H1 (cell line): ENCODE data around the gene CRPPA. TPM values are rescaled to one million over a fixed set of nuclear protein-coding genes. Genes with fewer than 3 reads are reported as not detected.

ENCODE experiments used
- CTCF ChIA-PET: fragments of 300-600 bp; sonication (Branson Sonifier 250); formaldehyde crosslinking; loops from one replicate; lab custom pipeline; 2021; ENCODE audit not compliant: partially characterized antibody; lab: Charles Lee
- POLR2A ChIA-PET: fragments of 300-600 bp; sonication (Branson Sonifier 250); formaldehyde crosslinking; loops from one replicate; lab custom pipeline; 2021; ENCODE audit warnings: inconsistent platforms; ENCODE audit not compliant: partially characterized antibody; lab: Charles Lee
- DNase-seq, 2 experiments: peaks; one replicate each; pipeline versions ENCODE4 v3.0.0 to v3.0.0-alpha.2; 2010 to 2022; ENCODE audit warnings: low spot score in 2 of 2, low read depth in 1 of 2, mixed read lengths in 1 of 2
- FAIRE-seq: peaks from 2 replicates; lab custom pipeline; 2011; peaks lifted over from hg19 to GRCh38; lab: Jason Lieb, UNC
- H2AFZ ChIP-seq: 2 replicates; pipeline ENCODE4 v1.8.1; 2012; ENCODE audit warnings: low read length, inconsistent platforms
- H2AK5ac ChIP-seq: 2 replicates; pipeline ENCODE4 v1.6.1; 2013; ENCODE audit warnings: low read depth, low read length
- H2BK120ac ChIP-seq: replicated peaks from 2 replicates; pipeline ENCODE3; 2013; ENCODE audit warnings: low read depth, low read length, inconsistent platforms
- H2BK12ac ChIP-seq: 2 replicates; pipeline ENCODE4 v1.6.1; 2013; ENCODE audit warnings: low read depth, low read length
- H2BK15ac ChIP-seq: 2 replicates; pipeline ENCODE4 v1.6.1; 2013; ENCODE audit warnings: low read length
- H2BK20ac ChIP-seq: 2 replicates; pipeline ENCODE4 v1.6.1; 2013; ENCODE audit warnings: low read length
- H2BK5ac ChIP-seq: 2 replicates; pipeline ENCODE4 v1.6.1; 2013; ENCODE audit warnings: low read depth, low read length
- H3K14ac ChIP-seq: 2 replicates; pipeline ENCODE4 v1.6.1; 2013; ENCODE audit warnings: inconsistent platforms; ENCODE audit not compliant: insufficient read length
- H3K18ac ChIP-seq: 2 replicates; pipeline ENCODE4 v1.6.1; 2013; ENCODE audit warnings: low read length; ENCODE audit errors: extremely low read depth
- H3K23ac ChIP-seq: 2 replicates; pipeline ENCODE4 v1.6.1; 2013; ENCODE audit warnings: inconsistent platforms; ENCODE audit not compliant: insufficient read length
- H3K23me2 ChIP-seq: 2 replicates; pipeline ENCODE4 v1.6.1; 2013; ENCODE audit warnings: low read depth, low read length
- H3K27ac ChIP-seq: 2 replicates; pipeline ENCODE4 v1.6.1; 2011; ENCODE audit warnings: low read depth, low read length, inconsistent platforms
- H3K27me3 ChIP-seq, 4 experiments: replicated peaks in 1 of 4; 1 replicate in 1 of 4; 2 replicates in 3 of 4; pipeline versions ENCODE4 v1.6.1 to v1.8.1; 2011 to 2013; ENCODE audit warnings: low read length in 3 of 4, mild to moderate bottlenecking in 3 of 4, inconsistent platforms in 2 of 4, mixed read lengths in 2 of 4, moderate library complexity in 1 of 4; ENCODE audit not compliant: control insufficient read depth in 3 of 4, insufficient read depth in 3 of 4; ENCODE audit errors: extremely low read depth in 1 of 4
- H3K36me3 ChIP-seq, 4 experiments: 2 replicates each; pipeline versions ENCODE4 v1.6.1 to v1.8.1; 2011 to 2013; ENCODE audit warnings: mild to moderate bottlenecking in 4 of 4, low read length in 3 of 4, moderate library complexity in 2 of 4, control low read depth in 1 of 4, inconsistent platforms in 1 of 4; ENCODE audit not compliant: insufficient read depth in 4 of 4, control insufficient read depth in 2 of 4
- H3K4ac ChIP-seq: replicated peaks from 2 replicates; pipeline ENCODE3; 2013; ENCODE audit warnings: low read length, low read depth, mixed read lengths, inconsistent platforms; ENCODE audit not compliant: insufficient read length
- H3K4me1 ChIP-seq, 4 experiments: replicated peaks in 1 of 4; 1 replicate in 1 of 4; 2 replicates in 3 of 4; pipeline versions ENCODE4 v1.6.1 to v1.8.1; 2011 to 2013; ENCODE audit warnings: low read length in 3 of 4, inconsistent platforms in 2 of 4, mixed read lengths in 1 of 4; ENCODE audit not compliant: insufficient read depth in 4 of 4, control insufficient read depth in 3 of 4
- H3K4me2 ChIP-seq, 2 experiments: 2 replicates each; pipeline versions ENCODE4 v1.6.1 to v1.8.1; 2011 to 2013; ENCODE audit warnings: low read depth in 2 of 2, low read length in 2 of 2, control low read depth in 1 of 2, inconsistent platforms in 1 of 2, mild to moderate bottlenecking in 1 of 2; ENCODE audit not compliant: insufficient read depth in 1 of 2
- H3K4me3 ChIP-seq, 4 experiments: fragments of 200-600, 300-600 bp in 1 of 4; sonication (generic), shearing (Covaris generic), sonication (Bioruptor Twin) in 1 of 4; 2 replicates each; pipeline versions ENCODE4 v1.5.1 to v1.8.1; 2011 to 2016; ENCODE audit warnings: low read length in 4 of 4, low read depth in 3 of 4, control low read depth in 2 of 4, inconsistent platforms in 2 of 4, mild to moderate bottlenecking in 2 of 4, mixed read lengths in 1 of 4, moderate library complexity in 1 of 4; ENCODE audit not compliant: insufficient read depth in 2 of 4; ENCODE audit errors: extremely low read depth in 1 of 4
- H3K56ac ChIP-seq: replicated peaks from 2 replicates; pipeline ENCODE3; 2013; ENCODE audit warnings: low read depth, mild to moderate bottlenecking, mixed read lengths, low read length, inconsistent platforms; ENCODE audit not compliant: insufficient read length
- H3K79me1 ChIP-seq: 2 replicates; pipeline ENCODE4 v1.6.1; 2013; ENCODE audit warnings: low read depth, low read length, control low read depth
- H3K79me2 ChIP-seq, 2 experiments: 2 replicates each; pipeline versions ENCODE4 v1.6.1 to v1.8.1; 2012 to 2013; ENCODE audit warnings: low read length in 2 of 2, mild to moderate bottlenecking in 2 of 2, inconsistent platforms in 1 of 2; ENCODE audit not compliant: insufficient read depth in 2 of 2, control insufficient read depth in 1 of 2
- H3K9ac ChIP-seq, 4 experiments: replicated peaks in 1 of 4; 1 replicate in 1 of 4; 2 replicates in 3 of 4; pipeline versions ENCODE4 v1.6.1 to v1.8.1; 2011 to 2013; ENCODE audit warnings: low read depth in 3 of 4, low read length in 3 of 4, control low read depth in 2 of 4, mild to moderate bottlenecking in 2 of 4, moderate library complexity in 2 of 4, inconsistent platforms in 1 of 4; ENCODE audit errors: extremely low read depth in 1 of 4
- H3K9me3 ChIP-seq, 2 experiments: 2 replicates each; pipeline versions ENCODE4 v1.6.1 to v1.8.1; 2012 to 2013; ENCODE audit warnings: mild to moderate bottlenecking in 2 of 2, moderate library complexity in 2 of 2, control low read depth in 1 of 2, inconsistent platforms in 1 of 2, low read depth in 1 of 2, low read length in 1 of 2, mixed read lengths in 1 of 2; ENCODE audit not compliant: insufficient read depth in 2 of 2
- H4K20me1 ChIP-seq, 2 experiments: replicated peaks in 1 of 2; 2 replicates each; pipeline versions ENCODE3 to v1.8.1; 2011 to 2013; ENCODE audit warnings: inconsistent platforms in 2 of 2, low read length in 2 of 2, mild to moderate bottlenecking in 1 of 2; ENCODE audit not compliant: insufficient read depth in 2 of 2, control insufficient read depth in 1 of 2
- H4K5ac ChIP-seq: 2 replicates; pipeline ENCODE4 v1.6.1; 2013; ENCODE audit warnings: low read length, low read depth, mixed read lengths, inconsistent platforms; ENCODE audit not compliant: insufficient read length
- H4K8ac ChIP-seq: 2 replicates; pipeline ENCODE4 v1.8.0; 2013; ENCODE audit warnings: mild to moderate bottlenecking, moderate library complexity, low read length, inconsistent platforms; ENCODE audit not compliant: insufficient read depth; ENCODE audit errors: extremely low read depth
- H4K91ac ChIP-seq: replicated peaks from 2 replicates; pipeline ENCODE3; 2013; ENCODE audit warnings: low read length, mixed read lengths, inconsistent platforms; ENCODE audit not compliant: insufficient read length
- ATF3 ChIP-seq: IDR thresholded peaks from 2 replicates; pipeline ENCODE4 v1.6.1; 2011; ENCODE audit warnings: low read depth, mild to moderate bottlenecking, low read length; ENCODE audit not compliant: insufficient read depth
- BACH1 ChIP-seq: IDR thresholded peaks from 2 replicates; pipeline ENCODE4 v1.6.1; 2012; ENCODE audit warnings: low read length, improper control_type of control experiment
- CBX8 ChIP-seq: fragments of 300-800, 300-1000 bp; sonication (generic); IDR thresholded peaks from 2 replicates; pipeline ENCODE4 v1.7.1; 2016; ENCODE audit warnings: low read depth, low read length, borderline replicate concordance
- CREB1 ChIP-seq: IDR thresholded peaks from 2 replicates; pipeline ENCODE4 v1.6.1; 2012; ENCODE audit warnings: inconsistent platforms
- EGR1 ChIP-seq: IDR thresholded peaks from 2 replicates; pipeline ENCODE4 v1.6.1; 2011; ENCODE audit warnings: low read depth, low read length, borderline replicate concordance
- KDM4A ChIP-seq: IDR thresholded peaks from one replicate; pipeline ENCODE4 v1.7.1; 2012; ENCODE audit warnings: low read depth, mild to moderate bottlenecking, moderate library complexity, low read length, inconsistent platforms; ENCODE audit not compliant: severe bottlenecking
- RBBP5 ChIP-seq: IDR thresholded peaks from 2 replicates; pipeline ENCODE4 v1.7.1; 2012; ENCODE audit warnings: low read depth, mild to moderate bottlenecking, inconsistent platforms, low read length, moderate library complexity, borderline replicate concordance
- RNF2 ChIP-seq: fragments of 200-900, 300-1000 bp; sonication (generic); IDR thresholded peaks from 2 replicates; pipeline ENCODE4 v1.7.1; 2016; ENCODE audit warnings: borderline replicate concordance, low read depth, mild to moderate bottlenecking, antibody characterized with exemption, low read length; ENCODE audit not compliant: poor library complexity, severe bottlenecking; ENCODE audit errors: missing control alignments
- SIRT6 ChIP-seq: IDR thresholded peaks from one replicate; pipeline ENCODE4 v1.7.1; 2012; ENCODE audit warnings: low read length, inconsistent platforms
- SP4 ChIP-seq: IDR thresholded peaks from 2 replicates; pipeline ENCODE4 v1.6.1; 2012; ENCODE audit warnings: low read length, inconsistent platforms
- SUZ12 ChIP-seq: fragments of 200-600 bp; sonication (generic); IDR thresholded peaks from 2 replicates; pipeline ENCODE4 v1.6.1; 2012; ENCODE audit warnings: mild to moderate bottlenecking, inconsistent platforms, low read length, moderate library complexity, mixed read lengths
- TCF12 ChIP-seq: IDR thresholded peaks from 2 replicates; pipeline ENCODE4 v1.6.1; 2011; ENCODE audit warnings: low read depth, mild to moderate bottlenecking, low read length
- TEAD4 ChIP-seq: IDR thresholded peaks from 2 replicates; pipeline ENCODE4 v1.6.1; 2012; ENCODE audit warnings: low read depth, low read length, inconsistent platforms, mixed read lengths
- ZNF274 ChIP-seq: IDR thresholded peaks from 2 replicates; pipeline ENCODE4 v1.7.0; 2012; ENCODE audit warnings: low read length, borderline replicate concordance; ENCODE audit errors: extremely low read depth
- WGBS, 2 experiments: shearing (Covaris generic) in 1 of 2; methylation state at CpG; one replicate each; pipeline versions ENCODE4 v1.1.6 to v1.1.7; 2013 to 2015; ENCODE audit warnings: low lambda C conversion rate in 2 of 2, mixed read lengths in 2 of 2, inconsistent platforms in 1 of 2, low coverage in 1 of 2, missing lambda C conversion rate in 1 of 2; ENCODE audit not compliant: insufficient replicate concordance in 2 of 2, insufficient coverage in 1 of 2, insufficient read length in 1 of 2; ENCODE audit errors: extremely low coverage in 1 of 2, missing lambda C conversion rate in 1 of 2; 5-methylcytosine and 5-hydroxymethylcytosine counted together
- polyA plus RNA-seq, 7 experiments: library from polyadenylated mRNA; depleted of rRNA in 3 of 7; stranded (reverse) in 5 of 7; unstranded in 2 of 7; fragments of >200 nt in 5 of 7; fragments of 200-250 nt in 2 of 7; gene quantifications; 1 replicate in 5 of 7; 2 replicates in 1 of 7; 4 replicates in 1 of 7; pipeline versions ENCODE4 v1.2.1 to v1.2.3, GENCODE V29; 2011 to 2013; ENCODE audit warnings: missing spikeins in 2 of 7, mixed read lengths in 2 of 7
- total RNA-seq: library from RNA; stranded (reverse); fragmentation: NEBNext Ultra II Directional; extraction: Animal tissue kit (Norgen Biotek cat#: 25700); gene quantifications from 2 replicates; pipeline ENCODE4 v1.2.1, GENCODE V29; 2021

The CRPPA gene
- total and polyA plus RNA-seq, 2 of the 8 experiments (the other 6 are each of a cell fraction or from before 2014, with no cell fraction given) = 0.23 to 0.39 TPM

GRCh38 chr7:16419126-16419525, 2.2 kb downstream of the CRPPA start:
- H2BK15ac ChIP-seq = no peak overlapping the region
- no peak overlapping the region for H3K14ac ChIP-seq
- H2BK20ac ChIP-seq = no peak overlapping the region
- H3K23ac ChIP-seq = no peak overlapping the region
- FAIRE-seq (no peak), DNase-seq (no peak)
- no peaks in the 10 kb centered on the region for H3K79me2 ChIP-seq
- no peaks in the 10 kb centered on the region for H3K79me1 ChIP-seq
- no peak overlapping the region for H3K18ac ChIP-seq
- H3K56ac ChIP-seq = no peak overlapping the region
- 92% methylated on average over 1 of the region's 1 CpG; no CpG with 5 or more reads in 1 of the 2 experiments for WGBS, 2 experiments
- CTCF ChIA-PET = interaction anchor here (0.9 to 6.6 kb wide), 4 partner anchors 14 to 146 kb away, joined by 3 to 40 read pairs (median 4); no protein-coding TSS in a partner anchor
- H3K27me3 ChIP-seq = peaks cover 0 to 10% (median 4%) of the 10 kb centered on the region in 4 experiments; a peak in 3 of 7 replicates
- H3K4ac ChIP-seq = no peak overlapping the region
- no peaks in the 10 kb centered on the region for H3K36me3 ChIP-seq
- peaks cover 15% of the 10 kb centered on the region for H3K23me2 ChIP-seq
- H4K8ac ChIP-seq = no peak overlapping the region
- no peak overlapping the region for H3K4me3 ChIP-seq
- no peak overlapping the region for H4K91ac ChIP-seq
- H3K27ac ChIP-seq = no peak overlapping the region
- no peaks in the 10 kb centered on the region for H4K20me1 ChIP-seq
- no peak overlapping the region for H4K5ac ChIP-seq
- H2BK120ac ChIP-seq = no peak overlapping the region
- H2AK5ac ChIP-seq = no peak overlapping the region
- no peak overlapping the region for H3K9ac ChIP-seq
- H2BK5ac ChIP-seq = no peak overlapping the region
- H3K4me1 ChIP-seq = peaks cover 0 to 5% (median 2%) of the 10 kb centered on the region in 4 experiments; a peak in 1 of 7 replicates
- no peak overlapping the region for H3K4me2 ChIP-seq
- no peak overlapping the region for H2AFZ ChIP-seq
- POLR2A ChIA-PET = no interaction called here
- no peak overlapping the region for H2BK12ac ChIP-seq
- no peaks in the 10 kb centered on the region for H3K9me3 ChIP-seq
- TF ChIP-seq CREB1 = no peak
- no peak for TF ChIP-seq BACH1
- TF ChIP-seq RBBP5 = no peak
- no peak for TF ChIP-seq CBX8
- TF ChIP-seq ZNF274 = no peak
- TF ChIP-seq TCF12 = no peak
- no peak for TF ChIP-seq TEAD4
- TF ChIP-seq ATF3 = no peak
- no peak for TF ChIP-seq SUZ12
- TF ChIP-seq RNF2 = no peak
- no peak for TF ChIP-seq EGR1
- TF ChIP-seq SIRT6 = no peak
- TF ChIP-seq SP4 = no peak
- no peak for TF ChIP-seq KDM4A
